ENCODE results near the gene GTPBP2. TPM values are rescaled to one million over a fixed set of nuclear protein-coding genes. Genes with fewer than 3 reads are reported as not detected.

The GTPBP2 gene
- total RNA-seq, 1 experiment from 2014 or later = 76.4 TPM

DNA sequence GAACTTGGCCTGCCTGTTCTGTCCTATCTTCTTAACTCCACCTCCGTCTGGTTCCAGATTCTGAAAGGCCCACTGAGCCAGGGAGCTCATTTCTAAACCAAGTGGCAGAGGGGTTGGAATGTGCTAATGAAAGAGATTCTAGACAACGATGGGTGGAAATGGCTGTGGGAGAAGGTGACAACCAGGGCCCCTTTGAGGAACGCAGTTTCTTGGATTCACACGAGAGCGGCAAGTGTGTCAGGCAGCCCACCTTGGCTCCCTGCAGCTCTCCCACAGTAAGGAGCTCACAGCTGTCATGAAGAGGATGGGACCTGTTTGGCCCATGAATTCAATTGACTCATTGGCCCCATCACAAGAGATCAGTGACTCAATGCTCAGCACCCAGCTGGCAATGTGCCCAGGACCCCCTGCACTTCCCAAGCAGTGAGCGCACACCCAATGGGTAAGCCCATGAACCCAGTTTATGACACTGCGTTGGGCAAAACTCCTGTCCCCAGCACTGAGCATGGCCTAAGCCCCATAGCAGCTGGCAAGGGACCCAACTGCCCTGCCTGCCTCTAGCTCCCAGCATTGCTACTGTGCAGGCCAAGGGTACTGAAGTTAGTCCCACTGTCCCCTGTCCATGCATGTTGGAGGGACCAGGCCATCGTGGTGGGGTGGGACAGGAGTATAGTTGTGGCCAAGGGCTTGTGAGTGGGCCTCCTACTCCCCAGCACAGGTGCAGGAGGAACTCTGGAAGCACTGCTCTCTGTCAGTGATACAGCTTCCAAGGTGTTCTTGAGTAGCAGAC lies 42.1 kb upstream of the GTPBP2 start (continued):
- TF ChIP-seq, protein P1, sequence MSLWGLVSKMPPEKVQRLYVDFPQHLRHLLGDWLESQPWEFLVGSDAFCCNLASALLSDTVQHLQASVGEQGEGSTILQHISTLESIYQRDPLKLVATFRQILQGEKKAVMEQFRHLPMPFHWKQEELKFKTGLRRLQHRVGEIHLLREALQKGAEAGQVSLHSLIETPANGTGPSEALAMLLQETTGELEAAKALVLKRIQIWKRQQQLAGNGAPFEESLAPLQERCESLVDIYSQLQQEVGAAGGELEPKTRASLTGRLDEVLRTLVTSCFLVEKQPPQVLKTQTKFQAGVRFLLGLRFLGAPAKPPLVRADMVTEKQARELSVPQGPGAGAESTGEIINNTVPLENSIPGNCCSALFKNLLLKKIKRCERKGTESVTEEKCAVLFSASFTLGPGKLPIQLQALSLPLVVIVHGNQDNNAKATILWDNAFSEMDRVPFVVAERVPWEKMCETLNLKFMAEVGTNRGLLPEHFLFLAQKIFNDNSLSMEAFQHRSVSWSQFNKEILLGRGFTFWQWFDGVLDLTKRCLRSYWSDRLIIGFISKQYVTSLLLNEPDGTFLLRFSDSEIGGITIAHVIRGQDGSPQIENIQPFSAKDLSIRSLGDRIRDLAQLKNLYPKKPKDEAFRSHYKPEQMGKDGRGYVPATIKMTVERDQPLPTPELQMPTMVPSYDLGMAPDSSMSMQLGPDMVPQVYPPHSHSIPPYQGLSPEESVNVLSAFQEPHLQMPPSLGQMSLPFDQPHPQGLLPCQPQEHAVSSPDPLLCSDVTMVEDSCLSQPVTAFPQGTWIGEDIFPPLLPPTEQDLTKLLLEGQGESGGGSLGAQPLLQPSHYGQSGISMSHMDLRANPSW (CRISPR knock-in tag; conservative IDR thresholded peaks at IDR 0.05; ENCODE audit: low read depth) = no peak
- TF ChIP-seq ZNF396 (CRISPR knock-in tag; IDR thresholded peaks at IDR 0.05; ENCODE audit: borderline replicate concordance) = no peak
- no peak for TF ChIP-seq TEAD1 (CRISPR knock-in tag; IDR thresholded peaks at IDR 0.05)
- TF ChIP-seq NR1H2 (CRISPR knock-in tag; IDR thresholded peaks at IDR 0.05) = no peak
- TF ChIP-seq, protein P2, sequence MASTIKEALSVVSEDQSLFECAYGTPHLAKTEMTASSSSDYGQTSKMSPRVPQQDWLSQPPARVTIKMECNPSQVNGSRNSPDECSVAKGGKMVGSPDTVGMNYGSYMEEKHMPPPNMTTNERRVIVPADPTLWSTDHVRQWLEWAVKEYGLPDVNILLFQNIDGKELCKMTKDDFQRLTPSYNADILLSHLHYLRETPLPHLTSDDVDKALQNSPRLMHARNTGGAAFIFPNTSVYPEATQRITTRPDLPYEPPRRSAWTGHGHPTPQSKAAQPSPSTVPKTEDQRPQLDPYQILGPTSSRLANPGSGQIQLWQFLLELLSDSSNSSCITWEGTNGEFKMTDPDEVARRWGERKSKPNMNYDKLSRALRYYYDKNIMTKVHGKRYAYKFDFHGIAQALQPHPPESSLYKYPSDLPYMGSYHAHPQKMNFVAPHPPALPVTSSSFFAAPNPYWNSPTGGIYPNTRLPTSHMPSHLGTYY (CRISPR knock-in tag; IDR thresholded peaks at IDR 0.05) = no peak
- no peak for TF ChIP-seq ZNF671 (CRISPR knock-in tag; IDR thresholded peaks at IDR 0.05)

DNA sequence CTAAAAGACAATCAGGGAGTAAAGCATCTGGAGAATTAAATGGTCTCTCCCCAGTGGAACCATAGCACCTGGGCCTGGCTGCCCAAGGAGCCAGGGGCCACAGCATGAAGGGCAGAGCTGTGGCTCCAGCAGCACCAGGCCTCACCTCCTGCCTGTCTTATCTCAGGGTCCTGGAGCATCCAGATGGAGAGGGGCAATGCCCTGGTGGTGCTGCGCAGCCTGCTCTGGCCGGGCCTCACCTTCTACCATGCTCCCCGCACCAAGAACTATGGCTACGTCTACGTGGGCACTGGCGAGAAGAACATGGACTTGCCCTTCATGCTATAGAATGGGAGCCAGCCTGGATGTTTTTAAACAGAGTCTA lies 41.5 kb upstream of the GTPBP2 start:
- DNase-seq (ENCODE audit: low spot score) = no peak
- peaks cover 36% of the 10 kb centered on the region for H3K4me1 Mint-ChIP-seq
- ChIA-PET POLR2A (interaction anchor here (1.2 to 2.3 kb wide), 2 partner anchors 44 to 100 kb away, joined by 4 to 9 read pairs; partner anchors contain the start of gene VEGFA), CTCF (interaction anchor here (0.6 to 7.0 kb wide), 9 partner anchors 10 to 409 kb away, joined by 3 to 68 read pairs (median 5); partner anchors contain the start of gene VEGFA)
- no peaks in the 10 kb centered on the region for H3K9me3 Mint-ChIP-seq
- no peak overlapping the region for H3K4me3 Mint-ChIP-seq
- ATAC-seq = no peak
- peaks cover 5% of the 10 kb centered on the region; the same call in 1 of the 2 replicates for H3K27me3 Mint-ChIP-seq (ENCODE audit: low read depth)
- H3K36me3 Mint-ChIP-seq = peaks cover 39% of the 10 kb centered on the region
- peak overlapping the region; percentile 50; the same call in 1 of the 2 replicates for H3K27ac Mint-ChIP-seq
- TF ChIP-seq, protein P3, sequence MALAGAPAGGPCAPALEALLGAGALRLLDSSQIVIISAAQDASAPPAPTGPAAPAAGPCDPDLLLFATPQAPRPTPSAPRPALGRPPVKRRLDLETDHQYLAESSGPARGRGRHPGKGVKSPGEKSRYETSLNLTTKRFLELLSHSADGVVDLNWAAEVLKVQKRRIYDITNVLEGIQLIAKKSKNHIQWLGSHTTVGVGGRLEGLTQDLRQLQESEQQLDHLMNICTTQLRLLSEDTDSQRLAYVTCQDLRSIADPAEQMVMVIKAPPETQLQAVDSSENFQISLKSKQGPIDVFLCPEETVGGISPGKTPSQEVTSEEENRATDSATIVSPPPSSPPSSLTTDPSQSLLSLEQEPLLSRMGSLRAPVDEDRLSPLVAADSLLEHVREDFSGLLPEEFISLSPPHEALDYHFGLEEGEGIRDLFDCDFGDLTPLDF (CRISPR knock-in tag; IDR thresholded peaks at IDR 0.05) = no peak
- no peak for TF ChIP-seq SOX15 (CRISPR knock-in tag; IDR thresholded peaks at IDR 0.05)
- no peak for TF ChIP-seq ZNF416 (CRISPR knock-in tag; IDR thresholded peaks at IDR 0.05)
- TF ChIP-seq, protein P4, sequence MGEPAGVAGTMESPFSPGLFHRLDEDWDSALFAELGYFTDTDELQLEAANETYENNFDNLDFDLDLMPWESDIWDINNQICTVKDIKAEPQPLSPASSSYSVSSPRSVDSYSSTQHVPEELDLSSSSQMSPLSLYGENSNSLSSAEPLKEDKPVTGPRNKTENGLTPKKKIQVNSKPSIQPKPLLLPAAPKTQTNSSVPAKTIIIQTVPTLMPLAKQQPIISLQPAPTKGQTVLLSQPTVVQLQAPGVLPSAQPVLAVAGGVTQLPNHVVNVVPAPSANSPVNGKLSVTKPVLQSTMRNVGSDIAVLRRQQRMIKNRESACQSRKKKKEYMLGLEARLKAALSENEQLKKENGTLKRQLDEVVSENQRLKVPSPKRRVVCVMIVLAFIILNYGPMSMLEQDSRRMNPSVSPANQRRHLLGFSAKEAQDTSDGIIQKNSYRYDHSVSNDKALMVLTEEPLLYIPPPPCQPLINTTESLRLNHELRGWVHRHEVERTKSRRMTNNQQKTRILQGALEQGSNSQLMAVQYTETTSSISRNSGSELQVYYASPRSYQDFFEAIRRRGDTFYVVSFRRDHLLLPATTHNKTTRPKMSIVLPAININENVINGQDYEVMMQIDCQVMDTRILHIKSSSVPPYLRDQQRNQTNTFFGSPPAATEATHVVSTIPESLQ (CRISPR knock-in tag; IDR thresholded peaks at IDR 0.05) = no peak
- TF ChIP-seq, protein P5, sequence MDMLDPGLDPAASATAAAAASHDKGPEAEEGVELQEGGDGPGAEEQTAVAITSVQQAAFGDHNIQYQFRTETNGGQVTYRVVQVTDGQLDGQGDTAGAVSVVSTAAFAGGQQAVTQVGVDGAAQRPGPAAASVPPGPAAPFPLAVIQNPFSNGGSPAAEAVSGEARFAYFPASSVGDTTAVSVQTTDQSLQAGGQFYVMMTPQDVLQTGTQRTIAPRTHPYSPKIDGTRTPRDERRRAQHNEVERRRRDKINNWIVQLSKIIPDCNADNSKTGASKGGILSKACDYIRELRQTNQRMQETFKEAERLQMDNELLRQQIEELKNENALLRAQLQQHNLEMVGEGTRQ (CRISPR knock-in tag; IDR thresholded peaks at IDR 0.05) = no peak
- no peak for TF ChIP-seq OVOL2 (CRISPR knock-in tag; IDR thresholded peaks at IDR 0.05; ENCODE audit: borderline replicate concordance)
- TF ChIP-seq ESRRA (CRISPR knock-in tag; IDR thresholded peaks at IDR 0.05; ENCODE audit: borderline replicate concordance) = no peak
- TF ChIP-seq, protein P6, sequence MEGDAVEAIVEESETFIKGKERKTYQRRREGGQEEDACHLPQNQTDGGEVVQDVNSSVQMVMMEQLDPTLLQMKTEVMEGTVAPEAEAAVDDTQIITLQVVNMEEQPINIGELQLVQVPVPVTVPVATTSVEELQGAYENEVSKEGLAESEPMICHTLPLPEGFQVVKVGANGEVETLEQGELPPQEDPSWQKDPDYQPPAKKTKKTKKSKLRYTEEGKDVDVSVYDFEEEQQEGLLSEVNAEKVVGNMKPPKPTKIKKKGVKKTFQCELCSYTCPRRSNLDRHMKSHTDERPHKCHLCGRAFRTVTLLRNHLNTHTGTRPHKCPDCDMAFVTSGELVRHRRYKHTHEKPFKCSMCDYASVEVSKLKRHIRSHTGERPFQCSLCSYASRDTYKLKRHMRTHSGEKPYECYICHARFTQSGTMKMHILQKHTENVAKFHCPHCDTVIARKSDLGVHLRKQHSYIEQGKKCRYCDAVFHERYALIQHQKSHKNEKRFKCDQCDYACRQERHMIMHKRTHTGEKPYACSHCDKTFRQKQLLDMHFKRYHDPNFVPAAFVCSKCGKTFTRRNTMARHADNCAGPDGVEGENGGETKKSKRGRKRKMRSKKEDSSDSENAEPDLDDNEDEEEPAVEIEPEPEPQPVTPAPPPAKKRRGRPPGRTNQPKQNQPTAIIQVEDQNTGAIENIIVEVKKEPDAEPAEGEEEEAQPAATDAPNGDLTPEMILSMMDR (IDR thresholded peaks at IDR 0.05) = no peak
- no peak for TF ChIP-seq ZNF317 (CRISPR knock-in tag; IDR thresholded peaks at IDR 0.05; ENCODE audit: borderline replicate concordance, low read depth)
- TF ChIP-seq, protein P7, sequence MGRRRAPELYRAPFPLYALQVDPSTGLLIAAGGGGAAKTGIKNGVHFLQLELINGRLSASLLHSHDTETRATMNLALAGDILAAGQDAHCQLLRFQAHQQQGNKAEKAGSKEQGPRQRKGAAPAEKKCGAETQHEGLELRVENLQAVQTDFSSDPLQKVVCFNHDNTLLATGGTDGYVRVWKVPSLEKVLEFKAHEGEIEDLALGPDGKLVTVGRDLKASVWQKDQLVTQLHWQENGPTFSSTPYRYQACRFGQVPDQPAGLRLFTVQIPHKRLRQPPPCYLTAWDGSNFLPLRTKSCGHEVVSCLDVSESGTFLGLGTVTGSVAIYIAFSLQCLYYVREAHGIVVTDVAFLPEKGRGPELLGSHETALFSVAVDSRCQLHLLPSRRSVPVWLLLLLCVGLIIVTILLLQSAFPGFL (CRISPR knock-in tag; IDR thresholded peaks at IDR 0.05; ENCODE audit: borderline replicate concordance) = no peak
- TF ChIP-seq MXD4 (CRISPR knock-in tag; IDR thresholded peaks at IDR 0.05; ENCODE audit: borderline replicate concordance) = no peak
- TF ChIP-seq, protein P8, sequence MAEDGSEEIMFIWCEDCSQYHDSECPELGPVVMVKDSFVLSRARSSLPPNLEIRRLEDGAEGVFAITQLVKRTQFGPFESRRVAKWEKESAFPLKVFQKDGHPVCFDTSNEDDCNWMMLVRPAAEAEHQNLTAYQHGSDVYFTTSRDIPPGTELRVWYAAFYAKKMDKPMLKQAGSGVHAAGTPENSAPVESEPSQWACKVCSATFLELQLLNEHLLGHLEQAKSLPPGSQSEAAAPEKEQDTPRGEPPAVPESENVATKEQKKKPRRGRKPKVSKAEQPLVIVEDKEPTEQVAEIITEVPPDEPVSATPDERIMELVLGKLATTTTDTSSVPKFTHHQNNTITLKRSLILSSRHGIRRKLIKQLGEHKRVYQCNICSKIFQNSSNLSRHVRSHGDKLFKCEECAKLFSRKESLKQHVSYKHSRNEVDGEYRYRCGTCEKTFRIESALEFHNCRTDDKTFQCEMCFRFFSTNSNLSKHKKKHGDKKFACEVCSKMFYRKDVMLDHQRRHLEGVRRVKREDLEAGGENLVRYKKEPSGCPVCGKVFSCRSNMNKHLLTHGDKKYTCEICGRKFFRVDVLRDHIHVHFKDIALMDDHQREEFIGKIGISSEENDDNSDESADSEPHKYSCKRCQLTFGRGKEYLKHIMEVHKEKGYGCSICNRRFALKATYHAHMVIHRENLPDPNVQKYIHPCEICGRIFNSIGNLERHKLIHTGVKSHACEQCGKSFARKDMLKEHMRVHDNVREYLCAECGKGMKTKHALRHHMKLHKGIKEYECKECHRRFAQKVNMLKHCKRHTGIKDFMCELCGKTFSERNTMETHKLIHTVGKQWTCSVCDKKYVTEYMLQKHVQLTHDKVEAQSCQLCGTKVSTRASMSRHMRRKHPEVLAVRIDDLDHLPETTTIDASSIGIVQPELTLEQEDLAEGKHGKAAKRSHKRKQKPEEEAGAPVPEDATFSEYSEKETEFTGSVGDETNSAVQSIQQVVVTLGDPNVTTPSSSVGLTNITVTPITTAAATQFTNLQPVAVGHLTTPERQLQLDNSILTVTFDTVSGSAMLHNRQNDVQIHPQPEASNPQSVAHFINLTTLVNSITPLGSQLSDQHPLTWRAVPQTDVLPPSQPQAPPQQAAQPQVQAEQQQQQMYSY (CRISPR knock-in tag; IDR thresholded peaks at IDR 0.05) = no peak
- TF ChIP-seq, protein P9, sequence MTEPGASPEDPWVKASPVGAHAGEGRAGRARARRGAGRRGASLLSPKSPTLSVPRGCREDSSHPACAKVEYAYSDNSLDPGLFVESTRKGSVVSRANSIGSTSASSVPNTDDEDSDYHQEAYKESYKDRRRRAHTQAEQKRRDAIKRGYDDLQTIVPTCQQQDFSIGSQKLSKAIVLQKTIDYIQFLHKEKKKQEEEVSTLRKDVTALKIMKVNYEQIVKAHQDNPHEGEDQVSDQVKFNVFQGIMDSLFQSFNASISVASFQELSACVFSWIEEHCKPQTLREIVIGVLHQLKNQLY (CRISPR knock-in tag; IDR thresholded peaks at IDR 0.05) = no peak
